ENCODE data around the gene QRICH1. TPM values are rescaled to one million over a fixed set of nuclear protein-coding genes. Genes with fewer than 3 reads are reported as not detected.

QRICH1 gene
- total and polyA plus RNA-seq, 2 of the 13 experiments (the other 11 are each of a cell fraction or from before 2014, with no cell fraction given), result 52.6 to 102 TPM

DNA sequence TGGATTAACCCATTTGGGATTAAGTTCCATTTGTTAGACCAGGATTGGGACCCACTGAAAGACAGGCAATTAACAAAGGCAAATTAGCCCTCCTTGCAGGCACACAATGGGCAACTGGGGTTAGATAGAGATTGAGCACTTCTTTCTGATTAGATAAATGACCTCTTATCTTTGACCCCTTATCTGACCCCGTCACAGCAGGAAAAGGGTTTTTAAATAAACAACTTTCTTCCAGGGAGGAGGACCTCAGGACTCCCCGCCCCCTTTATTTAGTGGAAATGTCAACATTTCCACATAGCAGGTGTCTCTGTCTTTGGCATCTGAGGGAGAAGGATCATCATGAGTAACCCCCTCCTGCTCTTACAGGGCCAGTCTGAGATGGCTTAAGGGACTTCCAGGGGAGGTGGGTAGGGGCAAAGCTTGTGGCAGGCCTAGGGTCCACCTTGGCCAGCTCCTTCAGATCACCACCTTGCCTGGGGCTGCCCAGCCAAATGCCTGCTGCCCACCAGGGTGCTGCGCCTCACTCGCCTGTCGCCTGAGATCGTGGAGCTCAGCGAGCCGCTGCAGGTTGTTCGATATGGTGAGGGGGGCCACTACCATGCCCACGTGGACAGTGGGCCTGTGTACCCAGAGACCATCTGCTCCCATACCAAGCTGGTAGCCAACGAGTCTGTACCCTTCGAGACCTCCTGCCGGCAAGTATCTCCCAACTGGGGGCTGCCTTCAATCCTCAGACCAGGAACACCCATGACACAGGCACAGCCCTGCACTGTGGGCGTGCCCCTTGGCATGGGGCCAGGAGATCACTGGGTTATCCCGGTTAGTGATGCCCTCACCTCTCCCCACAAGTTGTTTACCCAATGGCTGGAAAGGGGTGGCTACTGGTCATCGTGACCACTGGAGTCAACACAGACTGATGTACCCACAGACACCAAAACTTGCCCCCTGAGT, 89.2 kb downstream of the QRICH1 start (continued):
- TF ChIP-seq, protein P1, sequence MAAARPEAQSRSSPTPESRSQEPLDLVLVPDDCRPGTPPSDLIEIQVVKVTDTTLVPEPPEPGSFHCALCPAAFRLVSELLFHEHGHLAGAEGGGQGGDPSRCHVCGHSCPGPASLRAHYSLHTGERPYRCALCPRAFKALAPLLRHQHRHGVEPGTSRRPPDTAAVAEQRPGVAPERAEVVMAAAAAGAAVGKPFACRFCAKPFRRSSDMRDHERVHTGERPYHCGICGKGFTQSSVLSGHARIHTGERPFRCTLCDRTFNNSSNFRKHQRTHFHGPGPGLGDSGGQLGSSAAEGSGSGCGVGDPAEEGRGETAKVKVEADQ (CRISPR knock-in tag; IDR thresholded peaks at IDR 0.05; ENCODE audit: borderline replicate concordance), result no peak
- no peak for TF ChIP-seq ZSCAN12 (CRISPR knock-in tag; IDR thresholded peaks at IDR 0.05)
- TF ChIP-seq ZNF562 (CRISPR knock-in tag; IDR thresholded peaks at IDR 0.05; ENCODE audit: borderline replicate concordance), result no peak
- no peak for TF ChIP-seq GPN1 (CRISPR knock-in tag; IDR thresholded peaks at IDR 0.05; ENCODE audit: borderline replicate concordance)
- no peak for TF ChIP-seq ZNF777 (CRISPR knock-in tag; IDR thresholded peaks at IDR 0.05)
- no peak for TF ChIP-seq ZNF792 (CRISPR knock-in tag; IDR thresholded peaks at IDR 0.05)
- no peak for TF ChIP-seq EP300 (IDR thresholded peaks at IDR 0.05; ENCODE audit: low read depth in 2 of 2, low read length in 2 of 2)
- no peak for TF ChIP-seq EP300 (CRISPR knock-in tag; IDR thresholded peaks at IDR 0.05; ENCODE audit: borderline replicate concordance)
- TF ChIP-seq CAMTA2 (CRISPR knock-in tag; IDR thresholded peaks at IDR 0.05; ENCODE audit: borderline replicate concordance), result no peak
- peak; percentile 36; the same call in 1 of the 2 replicates for TF ChIP-seq SAP130 (CRISPR knock-in tag; IDR thresholded peaks at IDR 0.05; ENCODE audit: low read depth)
- no peak for TF ChIP-seq ZMAT3 (CRISPR knock-in tag; conservative IDR thresholded peaks at IDR 0.05)
- TF ChIP-seq SIN3A (IDR thresholded peaks at IDR 0.05; ENCODE audit: borderline replicate concordance, low read depth, low read length), result no peak
- TF ChIP-seq ZNF235 (CRISPR knock-in tag; IDR thresholded peaks at IDR 0.05; ENCODE audit: borderline replicate concordance), result no peak
- no peak for TF ChIP-seq HDAC1 (CRISPR knock-in tag; IDR thresholded peaks at IDR 0.05)
- no peak for TF ChIP-seq HDAC6 (IDR thresholded peaks at IDR 0.05; ENCODE audit: low read depth, low read length)
- TF ChIP-seq, protein P2, sequence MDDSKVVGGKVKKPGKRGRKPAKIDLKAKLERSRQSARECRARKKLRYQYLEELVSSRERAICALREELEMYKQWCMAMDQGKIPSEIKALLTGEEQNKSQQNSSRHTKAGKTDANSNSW (CRISPR knock-in tag; IDR thresholded peaks at IDR 0.05; ENCODE audit: borderline replicate concordance), result no peak
- TF ChIP-seq, protein P3, sequence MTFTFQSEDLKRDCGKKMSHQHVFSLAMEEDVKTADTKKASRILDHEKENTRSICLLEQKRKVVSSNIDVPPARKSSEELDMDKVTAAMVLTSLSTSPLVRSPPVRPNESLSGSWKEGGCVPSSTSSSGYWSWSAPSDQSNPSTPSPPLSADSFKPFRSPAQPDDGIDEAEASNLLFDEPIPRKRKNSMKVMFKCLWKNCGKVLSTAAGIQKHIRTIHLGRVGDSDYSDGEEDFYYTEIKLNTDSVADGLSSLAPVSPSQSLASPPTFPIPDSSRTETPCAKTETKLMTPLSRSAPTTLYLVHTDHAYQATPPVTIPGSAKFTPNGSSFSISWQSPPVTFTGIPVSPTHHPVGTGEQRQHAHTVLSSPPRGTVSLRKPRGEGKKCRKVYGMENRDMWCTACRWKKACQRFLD (CRISPR knock-in tag; IDR thresholded peaks at IDR 0.05; ENCODE audit: borderline replicate concordance), result no peak
- no peak for TF ChIP-seq HNRNPLL (IDR thresholded peaks at IDR 0.05; ENCODE audit: low read depth, low read length, poor library complexity, severe bottlenecking)
- TF ChIP-seq, protein P4, sequence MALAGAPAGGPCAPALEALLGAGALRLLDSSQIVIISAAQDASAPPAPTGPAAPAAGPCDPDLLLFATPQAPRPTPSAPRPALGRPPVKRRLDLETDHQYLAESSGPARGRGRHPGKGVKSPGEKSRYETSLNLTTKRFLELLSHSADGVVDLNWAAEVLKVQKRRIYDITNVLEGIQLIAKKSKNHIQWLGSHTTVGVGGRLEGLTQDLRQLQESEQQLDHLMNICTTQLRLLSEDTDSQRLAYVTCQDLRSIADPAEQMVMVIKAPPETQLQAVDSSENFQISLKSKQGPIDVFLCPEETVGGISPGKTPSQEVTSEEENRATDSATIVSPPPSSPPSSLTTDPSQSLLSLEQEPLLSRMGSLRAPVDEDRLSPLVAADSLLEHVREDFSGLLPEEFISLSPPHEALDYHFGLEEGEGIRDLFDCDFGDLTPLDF (CRISPR knock-in tag; IDR thresholded peaks at IDR 0.05), result no peak
- no peak for TF ChIP-seq RBAK (CRISPR knock-in tag; IDR thresholded peaks at IDR 0.05)
- TF ChIP-seq SP5 (CRISPR knock-in tag; IDR thresholded peaks at IDR 0.05; ENCODE audit: borderline replicate concordance, low read depth), result peak; percentile 66; the same call in 1 of the 2 replicates
- TF ChIP-seq ZFP37 (CRISPR knock-in tag; IDR thresholded peaks at IDR 0.05; ENCODE audit: borderline replicate concordance), result no peak
- no peak for TF ChIP-seq BRD4 (CRISPR knock-in tag; IDR thresholded peaks at IDR 0.05)
- no peak for TF ChIP-seq NCOA1 (CRISPR knock-in tag; IDR thresholded peaks at IDR 0.05)
- TF ChIP-seq, protein P5, sequence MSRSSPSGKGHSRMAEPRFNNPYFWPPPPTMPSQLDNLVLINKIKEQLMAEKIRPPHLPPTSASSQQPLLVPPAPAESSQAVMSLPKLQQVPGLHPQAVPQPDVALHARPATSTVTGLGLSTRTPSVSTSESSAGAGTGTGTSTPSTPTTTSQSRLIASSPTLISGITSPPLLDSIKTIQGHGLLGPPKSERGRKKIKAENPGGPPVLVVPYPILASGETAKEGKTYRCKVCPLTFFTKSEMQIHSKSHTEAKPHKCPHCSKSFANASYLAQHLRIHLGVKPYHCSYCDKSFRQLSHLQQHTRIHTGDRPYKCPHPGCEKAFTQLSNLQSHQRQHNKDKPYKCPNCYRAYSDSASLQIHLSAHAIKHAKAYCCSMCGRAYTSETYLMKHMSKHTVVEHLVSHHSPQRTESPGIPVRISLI (CRISPR knock-in tag; IDR thresholded peaks at IDR 0.05; ENCODE audit: borderline replicate concordance), result no peak
- TF ChIP-seq PRPF4 (IDR thresholded peaks at IDR 0.05; ENCODE audit: low read depth, low read length, poor library complexity, severe bottlenecking), result no peak

Measured in HepG2 (cell line).